ENCODE results near the gene KNDC1. TPM values are rescaled to one million over a fixed set of nuclear protein-coding genes. Genes with fewer than 3 reads are reported as not detected.

Gene KNDC1
- polyA plus RNA-seq, 1 experiment: 1.0 TPM

- Histone ChIP-seq H3K36me3 (ENCODE audit: control insufficient read depth, insufficient read depth, low read length) (no peaks in the 10 kb centered on the region), H3K27me3 (ENCODE audit: control insufficient read depth, insufficient read depth, low read length) (peaks cover 7% of the 10 kb centered on the region), H3K4me3 (ENCODE audit: low read depth, low read length) (no peak overlapping the region)
- ChIA-PET POLR2A (no interaction called here), CTCF (no interaction called here)
- no peak for DNase-seq (ENCODE audit: low read depth)
- TF ChIP-seq, protein P1, sequence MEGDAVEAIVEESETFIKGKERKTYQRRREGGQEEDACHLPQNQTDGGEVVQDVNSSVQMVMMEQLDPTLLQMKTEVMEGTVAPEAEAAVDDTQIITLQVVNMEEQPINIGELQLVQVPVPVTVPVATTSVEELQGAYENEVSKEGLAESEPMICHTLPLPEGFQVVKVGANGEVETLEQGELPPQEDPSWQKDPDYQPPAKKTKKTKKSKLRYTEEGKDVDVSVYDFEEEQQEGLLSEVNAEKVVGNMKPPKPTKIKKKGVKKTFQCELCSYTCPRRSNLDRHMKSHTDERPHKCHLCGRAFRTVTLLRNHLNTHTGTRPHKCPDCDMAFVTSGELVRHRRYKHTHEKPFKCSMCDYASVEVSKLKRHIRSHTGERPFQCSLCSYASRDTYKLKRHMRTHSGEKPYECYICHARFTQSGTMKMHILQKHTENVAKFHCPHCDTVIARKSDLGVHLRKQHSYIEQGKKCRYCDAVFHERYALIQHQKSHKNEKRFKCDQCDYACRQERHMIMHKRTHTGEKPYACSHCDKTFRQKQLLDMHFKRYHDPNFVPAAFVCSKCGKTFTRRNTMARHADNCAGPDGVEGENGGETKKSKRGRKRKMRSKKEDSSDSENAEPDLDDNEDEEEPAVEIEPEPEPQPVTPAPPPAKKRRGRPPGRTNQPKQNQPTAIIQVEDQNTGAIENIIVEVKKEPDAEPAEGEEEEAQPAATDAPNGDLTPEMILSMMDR (IDR thresholded peaks at IDR 0.05; ENCODE audit: insufficient read depth, low read depth, low read length): no peak
These were observed 64.1 kb downstream of the KNDC1 start for GRCh38 chr10:133224076-133224475.

GRCh38 chr10:133224756-133225372 lies 64.8 kb downstream of the KNDC1 start:
- TF ChIP-seq, protein P1 (IDR thresholded peaks at IDR 0.05; ENCODE audit: insufficient read depth, low read depth, low read length): no peak
- Histone ChIP-seq H3K36me3 (ENCODE audit: control insufficient read depth, insufficient read depth, low read length) (no peaks in the 10 kb centered on the region), H3K27me3 (ENCODE audit: control insufficient read depth, insufficient read depth, low read length) (peaks cover 11% of the 10 kb centered on the region), H3K4me3 (ENCODE audit: low read depth, low read length) (no peak overlapping the region)
- no peak for DNase-seq (ENCODE audit: low read depth)
- ChIA-PET POLR2A (no interaction called here), CTCF (interaction anchor here (0.7 kb wide), 1 partner anchor 17 kb away, joined by 3 read pairs; no protein-coding TSS in a partner anchor)

- ChIA-PET POLR2A (no interaction called here), CTCF (interaction anchor here (0.7 kb wide), 1 partner anchor 17 kb away, joined by 3 read pairs; no protein-coding TSS in a partner anchor)
- Histone ChIP-seq H3K4me3 (ENCODE audit: low read depth, low read length) (no peak overlapping the region), H3K27me3 (ENCODE audit: control insufficient read depth, insufficient read depth, low read length) (peaks cover 11% of the 10 kb centered on the region), H3K36me3 (ENCODE audit: control insufficient read depth, insufficient read depth, low read length) (no peaks in the 10 kb centered on the region)
- TF ChIP-seq, protein P1 (IDR thresholded peaks at IDR 0.05; ENCODE audit: insufficient read depth, low read depth, low read length): no peak
- no peak for DNase-seq (ENCODE audit: low read depth)
These were observed 65.7 kb downstream of the KNDC1 start for GRCh38 chr10:133225707-133226191.

- POLR2A ChIA-PET: no interaction called here
- peaks cover 13% of the 10 kb centered on the region for H3K27me3 ChIP-seq (ENCODE audit: control insufficient read depth, insufficient read depth, low read length)
- DNase-seq (ENCODE audit: low read depth): no peak
- CTCF ChIA-PET: no interaction called here
- H3K4me3 ChIP-seq (ENCODE audit: low read depth, low read length): no peak overlapping the region
- TF ChIP-seq, protein P1 (IDR thresholded peaks at IDR 0.05; ENCODE audit: insufficient read depth, low read depth, low read length): no peak
- no peaks in the 10 kb centered on the region for H3K36me3 ChIP-seq (ENCODE audit: control insufficient read depth, insufficient read depth, low read length)
These were observed 66.3 kb downstream of the KNDC1 start for GRCh38 chr10:133226251-133226808.

DNA sequence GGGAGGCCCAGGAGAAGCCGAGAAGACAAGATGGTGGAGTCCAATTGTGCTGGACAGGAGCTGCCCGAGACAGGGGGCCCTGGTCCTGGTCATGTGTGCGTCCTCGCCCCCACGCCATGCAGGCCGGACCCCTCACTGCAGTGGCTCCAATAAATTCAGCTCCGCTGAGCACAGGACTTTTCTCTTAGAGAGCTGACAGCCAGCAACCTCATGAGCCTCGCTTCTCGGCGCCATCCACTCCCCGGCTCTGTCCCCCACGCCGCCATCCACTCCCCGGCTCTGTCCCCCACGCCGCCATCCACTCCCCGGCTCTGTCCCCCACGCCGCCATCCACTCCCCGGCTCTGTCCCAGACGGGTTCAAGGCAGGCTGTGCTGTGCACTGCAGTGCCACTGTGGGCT lies 67.2 kb downstream of the KNDC1 start:
- Histone ChIP-seq H3K36me3 (ENCODE audit: control insufficient read depth, insufficient read depth, low read length) (no peaks in the 10 kb centered on the region), H3K27me3 (ENCODE audit: control insufficient read depth, insufficient read depth, low read length) (peaks cover 22% of the 10 kb centered on the region)
- CTCF ChIA-PET: no interaction called here

More for the DNA sequence above, 67.2 kb downstream of the KNDC1 start:
- no peak overlapping the region for H3K4me3 ChIP-seq (ENCODE audit: low read depth, low read length)
- TF ChIP-seq, protein P1 (IDR thresholded peaks at IDR 0.05; ENCODE audit: insufficient read depth, low read depth, low read length): no peak
- no peak for DNase-seq (ENCODE audit: low read depth)
- POLR2A ChIA-PET: no interaction called here
